ENCODE measurements around the gene CREB3L1. TPM values are rescaled to one million over a fixed set of nuclear protein-coding genes. Genes with fewer than 3 reads are reported as not detected.

The CREB3L1 gene
- total and polyA plus RNA-seq, 2 donors (not counting 3 experiments of a cell fraction or from before 2014, with no cell fraction given): 0.23 to 0.84 TPM

DNA sequence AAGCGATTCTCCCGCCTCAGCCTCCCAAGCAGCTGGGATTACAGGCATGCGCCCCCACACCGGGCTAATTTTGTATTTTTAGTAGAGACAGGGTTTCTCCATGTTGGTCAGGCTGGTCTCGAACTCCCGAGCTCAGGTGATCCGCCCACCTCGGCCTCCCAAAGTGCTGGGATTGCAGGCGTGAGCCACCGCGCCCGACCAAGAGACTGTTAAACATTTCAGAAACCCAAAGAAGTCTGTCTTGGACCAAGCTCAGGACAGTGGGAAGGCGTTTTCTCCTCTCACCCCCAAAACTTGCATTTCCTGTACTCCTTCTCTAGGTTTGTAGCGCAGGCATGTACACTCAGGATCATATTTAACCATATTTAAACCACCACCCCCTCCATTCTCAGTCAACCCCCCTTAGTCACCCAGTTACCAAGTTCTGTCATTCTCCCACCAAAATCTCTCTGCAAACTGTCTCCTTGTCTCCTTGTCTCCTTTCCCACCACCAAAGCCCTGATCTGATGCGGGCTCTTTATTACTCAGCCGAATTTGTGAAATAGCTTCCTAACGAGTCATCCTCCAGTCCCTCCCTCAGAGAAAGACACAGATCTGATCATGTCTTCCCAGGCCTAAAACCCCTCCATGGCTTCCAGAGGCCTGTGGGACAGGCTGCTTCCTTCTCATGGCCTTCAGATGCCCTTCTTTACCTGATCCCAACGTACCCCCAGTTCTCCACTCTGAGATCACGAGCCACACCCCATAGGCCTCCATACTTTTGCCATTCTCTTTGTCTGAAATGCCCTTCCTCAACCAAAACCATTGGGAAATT is 29.0 kb upstream of the CREB3L1 start:
- BruUV-seq (replicated peaks): no TSS peak
- peak; percentile 84 for FAIRE-seq

GRCh38 chr11:46249103-46249937 is 28.1 kb upstream of the CREB3L1 start:
- no peaks in the 10 kb centered on the region for H3K27me3 ChIP-seq (ENCODE audit: control insufficient read depth in 2 of 2, insufficient read depth in 2 of 2, low read length in 2 of 2)
- no peaks in the 10 kb centered on the region for H3K9me1 ChIP-seq (replicated peaks; ENCODE audit: control insufficient read depth, extremely low read depth, insufficient read depth, low read length)
- intact Hi-C loops (cut with micrococcal nuclease) (no loop called here), dilution Hi-C loops (cut with MboI; ENCODE audit: extremely low pct_ligation_motif_present, low sequenced_read_pairs) (no loop called here)
- no peaks in the 10 kb centered on the region for H4K20me1 ChIP-seq (replicated peaks; ENCODE audit: control insufficient read depth, extremely low read depth, insufficient read depth, low read length)
- no peak overlapping the region for H3K4me3 ChIP-seq (replicated peaks in 1 of 3; ENCODE audit: insufficient read depth in 1 of 3, low read depth in 1 of 3, low read length in 3 of 3)
- ChIA-PET POLR2A (no interaction called here), CTCF (interaction anchor here (1.3 to 4.7 kb wide), 4 partner anchors 11 to 66 kb away, joined by 3 to 45 read pairs (median 10); no protein-coding TSS in a partner anchor)
- no peak overlapping the region for H2AFZ ChIP-seq (ENCODE audit: low read depth, low read length)
- peak overlapping the region; percentile 43 for H3K27ac ChIP-seq (ENCODE audit: insufficient read depth, low read depth, low read length)
- BruUV-seq (replicated peaks): no TSS peak
- no peak for TF ChIP-seq FOS (IDR thresholded peaks at IDR 0.05; ENCODE audit: borderline replicate concordance, insufficient read depth, low read length)
- no peak for FAIRE-seq
- peaks cover 6% of the 10 kb centered on the region for H3K4me1 ChIP-seq (ENCODE audit: control insufficient read depth, extremely low read depth, insufficient read depth, low read length)
- DNase-seq (ENCODE audit: low read depth, low spot score): no peak
- H3K36me3 ChIP-seq (ENCODE audit: control insufficient read depth in 2 of 2, extremely low read depth in 1 of 2, insufficient read depth in 2 of 2, low read length in 2 of 2): no peaks in the 10 kb centered on the region
- no peak overlapping the region for H3K4me2 ChIP-seq (ENCODE audit: insufficient read depth, low read length)
- H3K9me3 ChIP-seq (replicated peaks; ENCODE audit: control insufficient read depth, insufficient read depth, low read length): no peaks in the 10 kb centered on the region
- no peaks in the 10 kb centered on the region for H3K79me2 ChIP-seq (ENCODE audit: control insufficient read depth, insufficient read depth, low read length)
- no peak overlapping the region for H3K9ac ChIP-seq (replicated peaks; ENCODE audit: extremely low read depth, insufficient read depth, low read length)

More for the DNA sequence above, 29.0 kb upstream of the CREB3L1 start:
- intact Hi-C loops (cut with micrococcal nuclease): no loop called here
- CTCF ChIA-PET: interaction anchor here (1.1 to 4.7 kb wide), 5 partner anchors 10 to 67 kb away, joined by 3 to 45 read pairs (median 3); no protein-coding TSS in a partner anchor
- DNase-seq (ENCODE audit: low read depth, low spot score): peak; percentile 33
- H3K9me3 ChIP-seq (replicated peaks; ENCODE audit: control insufficient read depth, insufficient read depth, low read length): no peaks in the 10 kb centered on the region
- H3K9me1 ChIP-seq (replicated peaks; ENCODE audit: control insufficient read depth, extremely low read depth, insufficient read depth, low read length): no peaks in the 10 kb centered on the region
- H3K27ac ChIP-seq (ENCODE audit: insufficient read depth, low read depth, low read length): peak overlapping the region; percentile 43
- peak overlapping the region; percentile 75 for H2AFZ ChIP-seq (ENCODE audit: low read depth, low read length)
- H3K36me3 ChIP-seq (ENCODE audit: control insufficient read depth in 2 of 2, extremely low read depth in 1 of 2, insufficient read depth in 2 of 2, low read length in 2 of 2): no peaks in the 10 kb centered on the region
- peaks cover 6% of the 10 kb centered on the region for H3K4me1 ChIP-seq (ENCODE audit: control insufficient read depth, extremely low read depth, insufficient read depth, low read length)
- H4K20me1 ChIP-seq (replicated peaks; ENCODE audit: control insufficient read depth, extremely low read depth, insufficient read depth, low read length): no peaks in the 10 kb centered on the region
- POLR2A ChIA-PET: no interaction called here
- TF ChIP-seq EZH2 (IDR thresholded peaks at IDR 0.05; ENCODE audit: borderline replicate concordance, low read depth, low read length, severe bottlenecking) (no peak), FOS (IDR thresholded peaks at IDR 0.05; ENCODE audit: borderline replicate concordance, insufficient read depth, low read length) (peak; percentile 28), MYC (IDR thresholded peaks at IDR 0.05; ENCODE audit: low read depth, low read length) (no peak), JUN (IDR thresholded peaks at IDR 0.05; ENCODE audit: borderline replicate concordance, insufficient read depth, insufficient read length, low read depth) (peak; percentile 30)
- no peaks in the 10 kb centered on the region for H3K27me3 ChIP-seq (ENCODE audit: control insufficient read depth in 2 of 2, insufficient read depth in 2 of 2, low read length in 2 of 2)
- H3K4me2 ChIP-seq (ENCODE audit: insufficient read depth, low read length): no peak overlapping the region
- no peak overlapping the region for H3K9ac ChIP-seq (replicated peaks; ENCODE audit: extremely low read depth, insufficient read depth, low read length)
- dilution Hi-C loops (cut with MboI; ENCODE audit: extremely low pct_ligation_motif_present, low sequenced_read_pairs): no loop called here
- no peaks in the 10 kb centered on the region for H3K79me2 ChIP-seq (ENCODE audit: control insufficient read depth, insufficient read depth, low read length)
- H3K4me3 ChIP-seq (replicated peaks in 1 of 3; ENCODE audit: insufficient read depth in 1 of 3, low read depth in 1 of 3, low read length in 3 of 3): no peak overlapping the region

Measured in endothelial cell of umbilical vein (primary cell).